NOMO-1 treated with DMSO at 0.1 percent for 48 hours (cell line): ENCODE data around the gene GRIA4.

Source experiments
- DNase-seq: peaks from one replicate; lab custom pipeline; 2025; ENCODE audit not compliant: unreplicated experiment; lab: John Stamatoyannopoulos, UW

GRIA4 gene

GRCh38 chr11:105636496-105636895 lies 26.6 kb downstream of the GRIA4 start:
- no peak for DNase-seq

DNA sequence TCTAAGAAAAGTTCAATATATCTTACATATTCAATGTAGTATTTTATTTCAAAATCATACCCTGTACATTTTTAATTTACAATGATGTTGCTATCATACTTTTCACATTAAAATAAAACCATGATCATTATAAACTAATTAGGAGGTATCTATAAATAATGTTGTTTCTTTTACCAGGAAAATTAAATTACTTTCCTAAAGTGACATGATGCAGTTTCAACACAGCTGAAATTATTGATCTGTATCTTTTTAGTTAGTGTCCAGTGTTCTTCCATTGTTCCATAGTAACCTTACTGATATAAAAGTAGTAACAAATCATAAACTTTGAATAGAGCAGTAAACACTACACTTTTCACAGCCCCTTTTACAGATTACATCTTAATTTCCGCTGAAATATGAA lies 29.7 kb downstream of the GRIA4 start:
- no peak for DNase-seq

DNA sequence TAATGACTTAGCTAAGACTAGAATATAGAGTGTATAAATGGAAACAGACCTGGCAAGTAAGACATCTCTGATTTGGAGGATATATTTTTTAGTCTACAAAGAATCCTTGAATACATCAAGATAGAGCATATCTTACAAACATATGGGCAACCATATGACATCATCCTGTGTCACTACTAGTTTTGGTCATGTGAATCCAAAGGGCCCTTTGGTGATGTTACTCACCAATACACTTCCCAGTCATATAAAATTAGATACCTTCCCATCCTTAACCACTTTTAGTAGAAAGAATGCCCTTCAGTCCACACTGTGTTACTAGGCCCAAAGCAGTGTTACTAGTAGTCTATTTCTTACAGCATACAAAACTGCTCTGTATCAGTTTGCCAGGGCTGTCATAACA lies 31.6 kb downstream of the GRIA4 start:
- no peak for DNase-seq

GRCh38 chr11:105642870-105643269 lies 33.0 kb downstream of the GRIA4 start:
- no peak for DNase-seq

DNA sequence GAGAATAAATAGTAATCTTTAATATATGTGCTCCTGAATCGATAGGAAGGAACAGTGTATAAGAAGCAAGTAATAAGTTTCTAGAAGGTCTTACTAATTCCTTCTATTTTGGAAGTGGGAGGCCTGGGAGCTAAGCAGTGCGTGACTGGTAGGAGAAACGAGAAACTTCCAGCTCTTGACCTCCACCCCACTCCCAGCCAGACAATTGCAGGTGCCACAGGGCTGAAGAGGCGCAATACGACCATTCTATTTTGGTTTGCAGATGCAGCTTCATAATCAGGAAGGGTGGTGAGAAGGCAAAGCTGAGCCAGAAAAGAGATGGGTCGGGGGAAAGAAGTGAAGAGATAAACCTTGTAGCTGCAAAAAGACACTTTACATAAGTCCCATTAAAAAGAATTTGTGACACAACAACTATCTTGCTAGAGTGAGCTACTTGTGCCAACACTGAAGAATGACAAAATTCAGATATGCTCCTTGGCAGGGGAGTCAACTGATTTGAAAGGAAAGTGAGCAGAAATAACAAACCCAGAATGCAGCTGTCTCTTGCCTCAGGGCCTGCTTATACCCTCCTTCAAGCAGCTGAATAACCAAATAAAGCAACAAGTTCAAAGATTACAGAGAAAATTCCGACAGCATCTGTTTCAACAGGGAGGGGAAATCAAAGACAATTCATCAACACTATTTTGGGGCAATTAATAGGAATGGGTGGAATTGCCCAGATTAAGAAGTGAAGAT lies 35.1 kb downstream of the GRIA4 start:
- no peak for DNase-seq

- DNase-seq, result no peak
These were observed 37.9 kb downstream of the GRIA4 start for GRCh38 chr11:105647780-105648179.

DNA sequence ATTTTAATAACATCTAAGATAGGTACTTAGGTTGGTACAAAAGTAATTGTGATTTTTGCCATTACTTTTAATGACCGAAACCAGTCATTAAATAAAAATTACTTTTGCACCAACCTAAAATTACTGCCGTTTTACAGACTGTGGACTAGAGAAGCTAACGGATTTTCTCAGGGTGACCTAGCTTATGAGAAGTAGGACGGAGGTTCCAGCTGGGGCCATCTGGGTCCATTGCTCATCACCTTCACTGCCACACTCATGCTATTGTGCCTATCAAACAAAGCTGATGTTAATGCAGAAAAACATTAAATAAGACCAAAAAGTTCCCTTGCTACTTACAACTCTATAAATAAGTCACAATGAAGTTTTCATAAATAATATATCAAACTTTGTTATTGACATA lies 38.9 kb downstream of the GRIA4 start:
- no peak for DNase-seq

DNA sequence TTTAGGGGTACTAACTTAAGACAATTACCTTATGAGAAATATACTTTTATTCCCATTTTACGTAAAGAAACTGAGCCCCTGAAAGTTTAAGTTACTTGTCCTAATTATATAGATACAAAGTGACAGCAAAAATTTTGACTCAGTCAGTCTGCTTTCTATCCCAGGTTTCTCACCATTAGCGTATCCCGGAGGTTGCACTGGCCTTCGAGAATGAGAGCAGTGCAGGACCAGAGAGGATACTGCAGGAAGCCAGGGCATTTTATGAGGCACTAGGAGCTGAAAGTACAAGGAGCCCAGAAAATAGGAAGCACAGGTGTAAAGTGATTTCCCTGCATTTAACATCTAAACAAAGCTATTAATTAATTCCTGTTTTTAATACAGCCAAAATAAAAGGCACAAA lies 55.4 kb downstream of the GRIA4 start:
- DNase-seq, result no peak

DNA sequence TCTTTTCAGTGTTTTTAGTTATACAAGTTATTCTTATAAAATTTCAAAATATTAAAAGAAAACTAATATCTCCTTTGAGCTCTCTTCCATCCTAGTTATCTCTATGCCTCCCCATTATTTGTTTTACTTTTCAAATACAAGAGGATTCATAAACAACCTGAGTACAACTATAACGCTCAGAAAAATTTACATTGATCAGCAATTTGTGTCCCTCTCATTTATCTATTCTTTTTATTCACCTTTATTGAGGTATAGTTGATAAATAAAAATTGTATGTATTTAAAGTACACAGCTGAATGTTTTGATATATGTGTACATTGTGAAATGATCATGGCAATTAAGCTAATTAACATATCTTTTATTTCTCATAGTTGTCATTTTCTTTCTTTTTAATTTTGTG lies 57.6 kb downstream of the GRIA4 start:
- no peak for DNase-seq

- DNase-seq, result no peak
These were observed 60.9 kb downstream of the GRIA4 start for GRCh38 chr11:105670811-105671210.

DNA sequence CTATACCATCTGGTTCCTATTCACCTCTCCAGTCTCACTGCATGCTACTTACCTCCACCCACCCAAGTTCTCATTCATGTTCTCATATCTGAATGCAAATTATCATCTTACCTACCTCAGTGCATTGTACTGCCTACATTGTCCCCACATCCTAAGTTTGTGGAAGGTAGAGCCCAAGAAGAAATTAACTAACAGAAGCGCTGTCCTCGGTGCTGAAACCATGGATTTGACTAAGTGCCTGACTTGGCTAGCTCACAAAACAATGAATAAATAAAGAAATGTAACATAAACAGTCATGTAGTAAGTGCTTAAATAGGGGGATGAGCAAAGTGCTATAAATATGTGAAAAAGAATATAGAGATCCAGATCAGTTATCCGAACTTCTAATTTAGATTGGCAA lies 63.2 kb downstream of the GRIA4 start:
- peak; percentile 6 for DNase-seq

GRCh38 chr11:105689631-105690030 lies 79.8 kb downstream of the GRIA4 start:
- DNase-seq, result no peak

- no peak for DNase-seq
These were observed 80.6 kb downstream of the GRIA4 start for GRCh38 chr11:105690467-105690866.

DNA sequence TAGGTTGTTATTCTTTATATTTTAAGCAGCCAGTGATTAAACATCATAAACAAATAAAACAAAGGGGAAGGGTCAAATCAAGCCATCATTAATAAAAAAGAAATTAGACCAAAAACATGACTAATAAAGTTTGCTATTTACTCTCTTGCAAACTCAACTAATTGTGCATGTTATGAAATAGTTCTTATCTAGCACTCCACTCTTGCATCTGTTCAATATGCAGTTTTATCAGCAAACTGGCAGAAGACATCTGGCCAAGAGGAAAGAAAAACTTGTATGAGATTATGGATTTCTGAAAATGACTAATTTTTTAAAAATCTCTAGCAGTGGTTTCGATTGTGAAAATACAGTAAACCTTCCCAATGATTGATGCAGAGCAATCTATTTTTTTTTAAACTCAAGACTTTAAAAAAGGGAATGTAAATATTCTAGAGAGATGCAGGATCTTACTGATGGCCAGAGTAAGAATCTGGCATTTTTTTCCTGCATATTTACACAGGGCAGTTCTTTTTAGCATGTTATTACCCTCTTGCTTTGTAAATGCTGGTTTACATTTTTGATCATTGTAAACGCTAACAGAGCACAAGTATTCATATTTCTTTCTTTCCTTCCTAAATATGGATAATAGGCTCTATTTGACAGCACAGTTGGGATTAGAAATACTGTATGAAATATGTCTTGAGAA lies 83.3 kb downstream of the GRIA4 start:
- no peak for DNase-seq

DNA sequence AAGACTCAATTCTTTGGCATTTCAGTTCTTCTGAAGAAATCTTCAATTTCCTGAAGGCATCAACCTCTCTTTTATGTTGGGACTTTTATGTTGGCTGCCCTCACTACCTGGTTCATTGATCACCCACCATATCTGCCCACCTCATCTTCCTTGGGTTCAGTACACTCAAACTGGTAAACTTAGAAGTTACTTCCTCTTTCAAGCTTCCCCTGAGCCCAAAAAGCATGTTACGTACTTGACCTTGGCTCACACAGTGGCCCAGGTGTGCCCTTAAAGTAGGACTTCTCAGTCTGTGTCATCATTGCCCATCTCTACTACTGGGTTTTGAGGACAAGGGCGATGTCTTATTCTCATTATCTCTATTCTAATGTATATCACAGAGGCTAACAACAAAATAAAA lies 86.1 kb downstream of the GRIA4 start:
- DNase-seq, result no peak

DNA sequence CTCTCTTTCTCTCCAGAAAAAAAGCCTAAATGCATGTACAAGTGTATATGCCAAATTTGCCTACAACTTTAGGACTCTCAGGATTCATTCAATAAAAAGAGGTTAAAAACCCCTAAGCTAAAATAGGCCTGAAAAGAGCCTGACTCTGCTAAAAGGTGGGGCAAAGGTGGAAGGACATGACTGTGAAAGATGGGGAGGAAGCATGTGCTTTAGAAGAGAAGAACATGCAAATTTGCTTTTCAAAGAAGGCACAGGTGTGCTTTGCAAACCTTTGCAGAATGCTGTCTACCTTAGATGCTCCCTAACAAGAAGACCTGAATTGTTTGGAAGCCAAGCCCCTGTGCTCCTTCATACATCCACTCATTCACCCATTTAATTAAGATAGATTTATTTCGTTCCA lies 87.4 kb downstream of the GRIA4 start:
- no peak for DNase-seq

DNA sequence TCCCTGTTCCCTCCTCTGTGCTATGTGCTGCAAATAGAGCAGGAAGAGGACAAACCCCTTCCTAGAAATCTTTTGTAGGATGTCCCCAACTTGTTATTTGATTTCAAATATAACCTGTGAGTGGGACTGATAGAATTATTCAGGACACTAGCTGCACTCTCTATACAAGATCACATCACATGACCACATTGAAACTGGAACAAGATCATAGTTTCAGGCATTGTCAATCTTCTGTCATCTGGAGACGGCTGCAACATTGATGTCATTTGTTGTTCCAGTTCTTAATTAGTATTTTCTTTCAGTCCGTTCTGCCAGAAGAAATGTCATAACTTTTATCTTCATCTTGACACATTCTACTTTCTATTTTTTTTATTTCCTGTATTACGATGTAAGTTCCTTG lies 89.3 kb downstream of the GRIA4 start:
- DNase-seq, result no peak

DNA sequence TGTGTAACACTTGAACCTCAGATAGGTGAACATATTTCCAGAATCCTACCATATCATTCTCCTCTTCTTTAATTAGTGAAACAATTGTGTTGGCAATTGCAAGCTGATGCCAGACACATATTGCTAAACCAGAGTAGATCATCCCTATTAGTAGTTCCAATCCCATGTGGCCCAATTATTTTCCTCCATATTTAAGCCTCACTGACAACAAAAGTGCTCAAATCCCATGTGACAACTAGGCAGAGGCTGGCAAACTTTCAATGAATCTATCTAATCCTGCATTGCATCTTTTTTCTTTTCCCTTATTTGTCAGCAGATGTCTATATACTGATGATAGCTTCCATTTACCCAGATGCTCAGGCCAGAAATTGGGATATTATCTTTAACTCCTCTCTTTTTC lies 90.4 kb downstream of the GRIA4 start:
- no peak for DNase-seq

DNA sequence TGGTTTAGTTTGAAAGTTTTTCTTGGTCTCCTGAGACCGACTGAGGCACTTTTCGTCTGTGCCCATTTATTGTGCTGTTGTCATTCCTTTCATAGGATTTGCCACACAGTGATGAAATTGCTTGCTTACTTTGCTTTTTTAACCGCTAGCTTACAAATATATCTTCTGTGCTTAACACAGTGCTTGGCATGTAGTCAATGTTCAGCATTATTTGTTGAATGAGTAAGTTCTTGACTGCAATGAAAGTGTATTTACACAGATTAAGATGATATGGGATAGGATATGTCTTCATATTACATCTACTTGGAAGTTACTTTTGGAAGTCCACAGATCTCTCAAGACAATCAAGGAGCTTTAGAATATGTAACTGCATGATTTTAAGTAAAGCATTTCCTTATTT lies 91.2 kb downstream of the GRIA4 start:
- no peak for DNase-seq

DNA sequence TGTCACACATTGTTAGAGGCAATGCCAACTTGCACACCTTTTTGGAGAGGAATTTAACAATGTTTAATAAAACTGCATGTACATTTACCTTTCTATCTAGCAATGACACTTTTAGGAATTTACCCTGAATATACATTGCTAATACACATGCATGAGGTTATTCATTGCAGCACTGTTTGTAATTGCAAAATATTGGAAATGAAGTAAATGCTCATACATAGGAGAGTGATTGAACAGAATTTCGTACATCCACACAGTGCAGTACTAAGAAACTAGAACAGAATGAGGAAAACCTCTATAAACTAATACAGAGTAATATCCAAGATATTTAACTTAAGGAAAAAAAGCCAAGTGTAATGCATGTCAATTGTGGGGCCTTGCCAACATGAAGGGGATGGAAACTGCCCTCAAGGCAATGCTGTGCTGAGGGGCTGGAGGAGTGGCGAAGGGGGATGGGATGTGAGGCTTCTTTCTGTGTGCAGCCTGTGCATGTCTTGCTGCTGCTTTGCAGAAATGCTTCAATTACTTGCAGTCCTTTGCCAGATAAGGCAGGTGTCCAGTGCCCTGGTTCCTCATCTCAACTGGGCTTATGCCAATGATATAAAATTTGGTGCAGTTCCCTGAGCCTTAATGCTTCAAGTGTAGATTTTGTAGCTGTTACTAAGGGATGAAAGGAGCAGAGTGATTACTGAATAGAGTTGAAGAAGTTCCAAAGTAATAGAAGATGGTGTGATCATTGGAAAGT lies 96.1 kb downstream of the GRIA4 start:
- DNase-seq, result no peak

GRCh38 chr11:105713106-105713505 lies 103.2 kb downstream of the GRIA4 start:
- DNase-seq, result no peak

- no peak for DNase-seq
These were observed 103.8 kb downstream of the GRIA4 start for GRCh38 chr11:105713696-105714095.
